ENCODE results near the gene VARS2.

- TF ChIP-seq CTCF (IDR thresholded peaks at IDR 0.05; ENCODE audit: borderline replicate concordance, extremely low read depth, low read length, poor library complexity, severe bottlenecking) (no peak), EZH2 (IDR thresholded peaks at IDR 0.05; ENCODE audit: borderline replicate concordance, low read depth, low read length, severe bottlenecking) (no peak)
Measured at GRCh38 chr6:30889496-30889885, 24.5 kb upstream of the VARS2 start.
